Tibial artery (tissue), 4 donors: ENCODE results near the gene MTHFD1.

Experiments
- DNase-seq, 2 donors: peaks; one replicate each; pipeline ENCODE4 v3.0.0-alpha.2; 2019
- H3K27ac ChIP-seq, 2 donors: fragments of 200-600 bp; sonication (generic) in 1 of 2; 1 replicate in 1 of 2; 2 replicates in 1 of 2; pipeline ENCODE4 v1.5.1; 2018 to 2019; ENCODE audit warnings: mild to moderate bottlenecking in 1 of 2
- H3K27me3 ChIP-seq, 2 donors: fragments of 200-600 bp; sonication (generic) in 1 of 2; one replicate each; pipeline versions ENCODE4 v1.5.1 to v1.6.0; 2016 to 2019
- H3K36me3 ChIP-seq, 3 donors: fragments of 200-600 bp; sonication (generic) in 2 of 3; one replicate each; pipeline ENCODE4 v1.5.1; 2016 to 2019; ENCODE audit warnings: mild to moderate bottlenecking in 2 of 3
- H3K4me1 ChIP-seq, 4 donors: fragments of 200-600 bp; sonication (generic) in 2 of 4; 1 replicate in 3 of 4; 2 replicates in 1 of 4; pipeline ENCODE4 v1.5.1; 2016 to 2019
- H3K4me3 ChIP-seq, 2 donors: fragments of 200-600 bp; sonication (generic) in 1 of 2; 1 replicate in 1 of 2; 2 replicates in 1 of 2; pipeline ENCODE4 v1.5.1; 2018 to 2019; ENCODE audit warnings: mild to moderate bottlenecking in 2 of 2
- H3K9me3 ChIP-seq, 3 donors: fragments of 200-600 bp; sonication (generic) in 1 of 3; one replicate each; pipeline ENCODE4 v1.5.1; 2016 to 2019
- CTCF ChIP-seq, 2 experiments: fragments of 200-600 bp in 1 of 2; fragments of 450-650 bp in 1 of 2; IDR thresholded peaks; one replicate each; pipeline ENCODE4 v1.5.1; 2017 to 2019; ENCODE audit warnings: antibody characterized with exemption in 2 of 2, mild to moderate bottlenecking in 1 of 2, moderate library complexity in 1 of 2
- intact Hi-C: fragments of 100-400 bp; cut with DNase I; formaldehyde crosslinking; loops from one replicate; pipeline ENCODE4 v1.15.0; 2023; ENCODE audit warnings: low total_unique reads

Gene MTHFD1

GRCh38 chr14:64411001-64411400 lies 22.8 kb downstream of the MTHFD1 start:
- H3K4me1 ChIP-seq, result peaks cover 0 to 41% (median 16%) of the 10 kb centered on the region in 4 donors
- TF ChIP-seq CTCF (IDR thresholded peaks at IDR 0.05), result no peak

DNA sequence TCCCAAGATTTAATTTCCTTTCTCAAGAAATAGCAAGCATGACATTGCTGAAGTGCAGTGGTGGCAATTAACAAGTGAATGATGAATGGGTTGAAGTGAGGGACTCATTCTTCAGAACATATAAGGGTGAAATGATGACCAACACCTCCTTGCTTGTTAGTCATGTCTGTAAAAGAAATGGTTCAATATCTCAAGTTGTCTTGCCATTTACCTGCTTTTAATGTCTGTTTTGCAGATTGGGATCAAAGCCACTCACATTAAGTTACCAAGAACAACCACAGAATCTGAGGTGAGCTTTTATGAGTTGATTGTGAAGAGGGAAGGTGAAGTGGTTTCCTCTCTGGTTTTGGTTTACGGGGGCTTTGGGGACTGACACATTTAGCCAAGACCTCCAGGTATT lies 24.1 kb downstream of the MTHFD1 start:
- no peak for DNase-seq
- Histone ChIP-seq H3K27ac (no peak overlapping the region), H3K9me3 (no peaks in the 10 kb centered on the region), H3K27me3 (no peaks in the 10 kb centered on the region), H3K36me3 (peaks cover 31 to 48% (median 43%) of the 10 kb centered on the region in 3 donors), H3K4me3 (no peak overlapping the region), H3K4me1 (peaks cover 0 to 38% (median 16%) of the 10 kb centered on the region in 4 donors)
- intact Hi-C loops, result no loop called here
- TF ChIP-seq CTCF (IDR thresholded peaks at IDR 0.05), result no peak

More at GRCh38 chr14:64411001-64411400, 22.8 kb downstream of the MTHFD1 start:
- no peak for DNase-seq
- Histone ChIP-seq H3K9me3 (no peaks in the 10 kb centered on the region), H3K36me3 (peaks cover 19 to 35% (median 32%) of the 10 kb centered on the region in 3 donors), H3K27ac (peak overlapping the region; percentile 22 to 61), H3K4me3 (no peak overlapping the region), H3K27me3 (no peaks in the 10 kb centered on the region)
- intact Hi-C loops, result no loop called here

DNA sequence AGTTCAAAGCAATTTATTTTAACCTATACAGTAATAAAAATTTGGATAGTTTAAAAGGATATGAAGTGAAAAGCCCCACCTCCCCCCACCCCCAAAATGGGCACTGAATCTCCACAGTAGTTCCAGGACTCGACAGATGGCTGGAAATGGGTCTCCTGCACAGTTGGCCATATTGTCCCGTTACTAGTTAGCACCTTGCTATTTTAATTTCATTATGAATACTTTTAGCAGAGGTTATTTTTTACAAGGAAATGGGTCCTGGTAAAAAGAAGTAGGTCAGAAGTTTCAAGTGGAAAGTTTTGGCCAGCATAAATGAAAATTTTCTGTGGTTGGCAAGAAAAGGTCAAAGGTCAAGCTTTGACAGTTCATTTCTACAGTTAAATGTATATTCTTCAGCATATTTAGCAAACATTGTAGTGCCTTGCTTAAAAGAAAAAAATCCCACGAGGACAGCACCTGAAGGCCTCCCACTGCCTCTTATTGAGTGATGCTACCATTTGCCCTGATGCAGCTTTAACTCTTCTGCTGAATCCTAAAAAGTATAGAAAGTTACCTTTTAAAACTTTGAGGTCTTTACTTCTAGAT lies 28.3 kb downstream of the MTHFD1 start:
- H3K27me3 ChIP-seq, result no peaks in the 10 kb centered on the region
- TF ChIP-seq CTCF (IDR thresholded peaks at IDR 0.05), result no peak
- no peaks in the 10 kb centered on the region for H3K4me1 ChIP-seq
- H3K27ac ChIP-seq, result no peak overlapping the region
- no peak overlapping the region for H3K4me3 ChIP-seq
- peaks cover 54 to 89% (median 75%) of the 10 kb centered on the region in 3 donors for H3K36me3 ChIP-seq
- DNase-seq, result no peak
- no peaks in the 10 kb centered on the region for H3K9me3 ChIP-seq
- intact Hi-C loops, result no loop called here

GRCh38 chr14:64417055-64417770 lies 29.1 kb downstream of the MTHFD1 start:
- Histone ChIP-seq H3K36me3 (peaks cover 55 to 92% (median 75%) of the 10 kb centered on the region in 3 donors), H3K9me3 (no peaks in the 10 kb centered on the region)
- intact Hi-C loops, result no loop called here

GRCh38 chr14:64417771-64418125 lies 29.6 kb downstream of the MTHFD1 start:
- intact Hi-C loops, result no loop called here
- TF ChIP-seq CTCF (IDR thresholded peaks at IDR 0.05), result no peak
- Histone ChIP-seq H3K27ac (no peak overlapping the region), H3K36me3 (peaks cover 56 to 92% (median 73%) of the 10 kb centered on the region in 3 donors), H3K27me3 (no peaks in the 10 kb centered on the region), H3K4me3 (no peak overlapping the region), H3K9me3 (no peaks in the 10 kb centered on the region), H3K4me1 (no peaks in the 10 kb centered on the region)
- no peak for DNase-seq

More at GRCh38 chr14:64417055-64417770, 29.1 kb downstream of the MTHFD1 start:
- Histone ChIP-seq H3K4me3 (no peak overlapping the region), H3K4me1 (no peaks in the 10 kb centered on the region), H3K27ac (no peak overlapping the region), H3K27me3 (no peaks in the 10 kb centered on the region)
- no peak for TF ChIP-seq CTCF (IDR thresholded peaks at IDR 0.05)
- no peak for DNase-seq
